ENCODE data around the gene MGAT5. TPM values are rescaled to one million over a fixed set of nuclear protein-coding genes. Genes with fewer than 3 reads are reported as not detected.
A peak's percentile ranks its signal among the peaks of the same experiment; 100 is the strongest.

Gene MGAT5
- total and polyA plus RNA-seq, 4 donors, result 6.1 to 49.7 (median 22.1) TPM

- H3K27ac ChIP-seq (ENCODE audit: low read depth in 1 of 2, low read length in 2 of 2), result no peak overlapping the region
- no peaks in the 10 kb centered on the region for H3K4me1 ChIP-seq (ENCODE audit: control insufficient read depth in 1 of 2, insufficient read depth in 2 of 2, low read length in 2 of 2)
- ATAC-seq (ENCODE audit: low FRiP score) (peak; percentile 70), DNase-seq (no peak)
- H3K9me3 ChIP-seq (ENCODE audit: control insufficient read depth, low read length), result no peaks in the 10 kb centered on the region
- H3K27me3 ChIP-seq (ENCODE audit: control insufficient read depth in 1 of 2, insufficient read depth in 2 of 2, low read length in 1 of 2), result no peaks in the 10 kb centered on the region
- no peaks in the 10 kb centered on the region for H3K36me3 ChIP-seq (ENCODE audit: control insufficient read depth in 1 of 2, insufficient read depth in 2 of 2, low read length in 1 of 2)
- WGBS, 2 donors, result 3 to 4% methylated on average over 3 of the region's 3 CpGs
- intact Hi-C loops (cut with DNase I), result no loop called here
- no peak overlapping the region for H3K4me3 ChIP-seq (ENCODE audit: low read length in 2 of 2)
Measured at GRCh38 chr2:134393075-134393461, 139.2 kb downstream of the MGAT5 start.

DNA sequence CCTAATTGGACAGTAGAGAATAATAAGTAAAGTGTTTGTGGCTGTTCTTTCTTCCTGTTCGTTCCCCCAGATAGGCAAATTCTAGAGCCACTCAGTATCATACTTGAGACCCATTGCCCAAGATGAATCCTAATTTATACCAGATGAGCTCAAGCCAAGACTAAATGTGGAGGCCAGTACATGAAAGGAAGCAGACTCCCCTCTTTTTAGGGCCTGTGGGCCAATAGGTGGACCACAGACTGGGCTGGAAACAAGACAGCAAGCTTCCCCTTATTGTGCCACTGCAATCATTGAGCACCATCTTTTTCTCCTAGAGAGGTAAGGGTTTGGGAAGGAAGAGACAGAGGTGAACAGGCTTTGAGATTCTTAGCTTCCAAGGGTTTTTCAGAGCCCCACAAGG, 141.9 kb downstream of the MGAT5 start:
- WGBS, 2 donors, result 96 to 97% methylated on average over 1 of the region's 1 CpG
- no peak for ATAC-seq (ENCODE audit: low FRiP score)

GRCh38 chr2:134396493-134396892, 142.6 kb downstream of the MGAT5 start:
- Histone ChIP-seq H3K27me3 (ENCODE audit: control insufficient read depth in 1 of 2, insufficient read depth in 2 of 2, low read length in 1 of 2) (no peaks in the 10 kb centered on the region), H3K36me3 (ENCODE audit: control insufficient read depth in 1 of 2, insufficient read depth in 2 of 2, low read length in 1 of 2) (no peaks in the 10 kb centered on the region), H3K27ac (ENCODE audit: low read depth in 1 of 2, low read length in 2 of 2) (no peak overlapping the region), H3K9me3 (ENCODE audit: control insufficient read depth, low read length) (no peaks in the 10 kb centered on the region), H3K4me3 (ENCODE audit: low read length in 2 of 2) (no peak overlapping the region), H3K4me1 (ENCODE audit: control insufficient read depth in 1 of 2, insufficient read depth in 2 of 2, low read length in 2 of 2) (peaks cover under 1 to 6% of the 10 kb centered on the region in 2 donors)
- DNase-seq, result no peak
- WGBS, 2 donors, result 85 to 88% methylated on average over 6 of the region's 6 CpGs
- intact Hi-C loops (cut with DNase I), result no loop called here
- ATAC-seq (ENCODE audit: low FRiP score), result no peak

More for the DNA sequence above, 141.9 kb downstream of the MGAT5 start:
- intact Hi-C loops (cut with DNase I), result no loop called here
- Histone ChIP-seq H3K9me3 (ENCODE audit: control insufficient read depth, low read length) (no peaks in the 10 kb centered on the region), H3K27me3 (ENCODE audit: control insufficient read depth in 1 of 2, insufficient read depth in 2 of 2, low read length in 1 of 2) (no peaks in the 10 kb centered on the region), H3K27ac (ENCODE audit: low read depth in 1 of 2, low read length in 2 of 2) (no peak overlapping the region), H3K4me3 (ENCODE audit: low read length in 2 of 2) (no peak overlapping the region), H3K36me3 (ENCODE audit: control insufficient read depth in 1 of 2, insufficient read depth in 2 of 2, low read length in 1 of 2) (no peaks in the 10 kb centered on the region), H3K4me1 (ENCODE audit: control insufficient read depth in 1 of 2, insufficient read depth in 2 of 2, low read length in 2 of 2) (peaks cover 0 to under 1% of the 10 kb centered on the region in 2 donors)
- DNase-seq, result no peak

GRCh38 chr2:134397146-134397896, 143.4 kb downstream of the MGAT5 start:
- H3K4me3 ChIP-seq (ENCODE audit: low read length in 2 of 2), result no peak overlapping the region
- DNase-seq, result no peak
- H3K9me3 ChIP-seq (ENCODE audit: control insufficient read depth, low read length), result no peaks in the 10 kb centered on the region
- no peak for ATAC-seq (ENCODE audit: low FRiP score)
- no peak overlapping the region for H3K27ac ChIP-seq (ENCODE audit: low read depth in 1 of 2, low read length in 2 of 2)
- H3K27me3 ChIP-seq (ENCODE audit: control insufficient read depth in 1 of 2, insufficient read depth in 2 of 2, low read length in 1 of 2), result no peaks in the 10 kb centered on the region
- no peaks in the 10 kb centered on the region for H3K36me3 ChIP-seq (ENCODE audit: control insufficient read depth in 1 of 2, insufficient read depth in 2 of 2, low read length in 1 of 2)
- intact Hi-C loops (cut with DNase I), result no loop called here
- peaks cover 2 to 6% of the 10 kb centered on the region in 2 donors for H3K4me1 ChIP-seq (ENCODE audit: control insufficient read depth in 1 of 2, insufficient read depth in 2 of 2, low read length in 2 of 2)
- 97 to 99% methylated on average over 7 of the region's 7 CpGs for WGBS, 2 donors

- Histone ChIP-seq H3K36me3 (ENCODE audit: control insufficient read depth in 1 of 2, insufficient read depth in 2 of 2, low read length in 1 of 2) (peaks cover 0 to under 1% of the 10 kb centered on the region in 2 donors), H3K27me3 (ENCODE audit: control insufficient read depth in 1 of 2, insufficient read depth in 2 of 2, low read length in 1 of 2) (no peaks in the 10 kb centered on the region), H3K27ac (ENCODE audit: low read depth in 1 of 2, low read length in 2 of 2) (no peak overlapping the region), H3K9me3 (ENCODE audit: control insufficient read depth, low read length) (no peaks in the 10 kb centered on the region), H3K4me1 (ENCODE audit: control insufficient read depth in 1 of 2, insufficient read depth in 2 of 2, low read length in 2 of 2) (peaks cover 2 to 6% of the 10 kb centered on the region in 2 donors), H3K4me3 (ENCODE audit: low read length in 2 of 2) (no peak overlapping the region)
- ATAC-seq (ENCODE audit: low FRiP score) (no peak), DNase-seq (no peak)
- intact Hi-C loops (cut with DNase I), result no loop called here
- 93 to 96% methylated on average over 6 of the region's 6 CpGs for WGBS, 2 donors
Measured at GRCh38 chr2:134398300-134398699, 144.4 kb downstream of the MGAT5 start.

GRCh38 chr2:134399096-134399495, 145.2 kb downstream of the MGAT5 start:
- ATAC-seq (ENCODE audit: low FRiP score) (no peak), DNase-seq (no peak)
- no peaks in the 10 kb centered on the region for H3K9me3 ChIP-seq (ENCODE audit: control insufficient read depth, low read length)
- 98% methylated on average over 2 of the region's 2 CpGs for WGBS, 2 donors
- H3K27me3 ChIP-seq (ENCODE audit: control insufficient read depth in 1 of 2, insufficient read depth in 2 of 2, low read length in 1 of 2), result no peaks in the 10 kb centered on the region
- peaks cover 0 to 2% of the 10 kb centered on the region in 2 donors for H3K36me3 ChIP-seq (ENCODE audit: control insufficient read depth in 1 of 2, insufficient read depth in 2 of 2, low read length in 1 of 2)
- intact Hi-C loops (cut with DNase I), result no loop called here
- no peak overlapping the region for H3K27ac ChIP-seq (ENCODE audit: low read depth in 1 of 2, low read length in 2 of 2)
- H3K4me3 ChIP-seq (ENCODE audit: low read length in 2 of 2), result no peak overlapping the region
- H3K4me1 ChIP-seq (ENCODE audit: control insufficient read depth in 1 of 2, insufficient read depth in 2 of 2, low read length in 2 of 2), result peaks cover 2 to 6% of the 10 kb centered on the region in 2 donors

DNA sequence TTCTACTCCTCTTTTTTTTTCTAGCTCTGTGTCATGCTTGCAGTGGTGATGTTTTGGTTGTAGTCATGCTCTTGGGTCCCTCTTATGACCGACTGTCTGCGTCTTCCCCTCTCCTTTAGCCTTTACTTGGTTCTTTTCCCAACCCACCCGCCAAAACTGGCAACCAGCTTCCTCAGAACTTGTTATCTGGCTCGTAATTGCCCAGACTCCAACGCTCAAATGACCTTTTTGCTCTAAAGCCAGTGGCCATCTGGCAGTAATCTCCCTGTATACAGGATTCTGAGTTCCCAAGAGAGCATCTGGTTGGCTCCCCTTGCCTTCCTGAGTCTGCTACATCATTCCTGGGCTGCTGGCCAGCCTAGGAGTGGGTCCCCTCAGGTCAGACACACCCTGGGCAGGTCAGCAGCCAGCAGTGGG, 147.2 kb downstream of the MGAT5 start:
- Histone ChIP-seq H3K36me3 (ENCODE audit: control insufficient read depth in 1 of 2, insufficient read depth in 2 of 2, low read length in 1 of 2) (peaks cover 0 to 2% of the 10 kb centered on the region in 2 donors), H3K4me3 (ENCODE audit: low read length in 2 of 2) (no peak overlapping the region), H3K9me3 (ENCODE audit: control insufficient read depth, low read length) (no peaks in the 10 kb centered on the region), H3K27ac (ENCODE audit: low read depth in 1 of 2, low read length in 2 of 2) (peak overlapping the region; percentile 50 to 69), H3K27me3 (ENCODE audit: control insufficient read depth in 1 of 2, insufficient read depth in 2 of 2, low read length in 1 of 2) (no peaks in the 10 kb centered on the region), H3K4me1 (ENCODE audit: control insufficient read depth in 1 of 2, insufficient read depth in 2 of 2, low read length in 2 of 2) (peaks cover 2 to 6% of the 10 kb centered on the region in 2 donors)
- DNase-seq (peak; percentile 78 to 82), ATAC-seq (ENCODE audit: low FRiP score) (peak; percentile 68)
- WGBS, 2 donors, result 1 to 8% methylated on average over 5 of the region's 5 CpGs
- intact Hi-C loops (cut with DNase I), result no loop called here

DNA sequence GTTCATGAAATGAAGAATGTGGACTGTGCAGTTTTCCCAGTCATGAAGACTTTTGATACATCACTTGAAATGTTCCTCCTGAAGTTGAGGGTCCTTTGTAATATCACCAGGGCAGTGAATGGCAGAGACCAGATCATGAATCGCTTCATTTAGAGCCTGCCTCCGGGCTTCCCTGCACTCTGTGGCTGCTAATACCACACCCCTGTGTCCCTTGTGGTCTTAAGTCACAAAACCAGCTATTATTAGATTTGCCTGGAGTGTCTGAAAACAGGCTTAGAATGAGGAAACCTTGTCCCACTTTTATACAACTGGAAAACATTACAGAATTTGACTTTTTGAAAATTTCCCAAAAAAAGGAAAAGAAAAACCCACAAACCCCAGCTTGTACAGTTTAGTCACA, 147.9 kb downstream of the MGAT5 start:
- Histone ChIP-seq H3K27me3 (ENCODE audit: control insufficient read depth in 1 of 2, insufficient read depth in 2 of 2, low read length in 1 of 2) (no peaks in the 10 kb centered on the region), H3K4me3 (ENCODE audit: low read length in 2 of 2) (no peak overlapping the region), H3K27ac (ENCODE audit: low read depth in 1 of 2, low read length in 2 of 2) (peak overlapping the region; percentile 46 to 69), H3K4me1 (ENCODE audit: control insufficient read depth in 1 of 2, insufficient read depth in 2 of 2, low read length in 2 of 2) (peaks cover 2 to 6% of the 10 kb centered on the region in 2 donors), H3K9me3 (ENCODE audit: control insufficient read depth, low read length) (no peaks in the 10 kb centered on the region), H3K36me3 (ENCODE audit: control insufficient read depth in 1 of 2, insufficient read depth in 2 of 2, low read length in 1 of 2) (peaks cover 0 to 2% of the 10 kb centered on the region in 2 donors)
- intact Hi-C loops (cut with DNase I), result no loop called here
- no peak for DNase-seq
- 0 to 4% methylated on average over 2 of the region's 2 CpGs for WGBS, 2 donors
- ATAC-seq (ENCODE audit: low FRiP score), result peak; percentile 77

DNA sequence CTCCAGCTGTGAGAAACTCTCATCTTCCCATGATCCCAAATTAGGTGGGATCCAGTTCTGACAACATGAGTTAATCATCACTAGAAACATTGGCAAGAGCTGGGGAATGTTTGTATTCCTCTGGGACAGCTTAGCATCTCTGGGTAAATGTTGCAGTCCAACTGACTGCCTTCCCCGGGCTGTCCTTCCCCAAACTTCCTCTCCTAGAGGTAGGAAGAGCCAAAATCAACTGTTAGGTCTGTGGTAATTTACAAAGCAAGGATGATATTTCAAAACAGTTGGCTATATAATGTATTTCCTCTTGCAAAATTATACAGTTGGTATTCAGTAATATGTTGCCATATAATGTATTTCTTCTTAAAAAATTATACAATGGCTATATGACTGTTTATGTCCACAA, 148.5 kb downstream of the MGAT5 start:
- peak; percentile 81 for ATAC-seq (ENCODE audit: low FRiP score)
- intact Hi-C loops (cut with DNase I), result no loop called here
- Histone ChIP-seq H3K36me3 (ENCODE audit: control insufficient read depth in 1 of 2, insufficient read depth in 2 of 2, low read length in 1 of 2) (peaks cover 0 to 4% of the 10 kb centered on the region in 2 donors), H3K9me3 (ENCODE audit: control insufficient read depth, low read length) (no peaks in the 10 kb centered on the region), H3K27ac (ENCODE audit: low read depth in 1 of 2, low read length in 2 of 2) (peak overlapping the region in 1 of 2 donors; percentile 58), H3K4me3 (ENCODE audit: low read length in 2 of 2) (no peak overlapping the region), H3K4me1 (ENCODE audit: control insufficient read depth in 1 of 2, insufficient read depth in 2 of 2, low read length in 2 of 2) (peaks cover 2 to 6% of the 10 kb centered on the region in 2 donors), H3K27me3 (ENCODE audit: control insufficient read depth in 1 of 2, insufficient read depth in 2 of 2, low read length in 1 of 2) (no peaks in the 10 kb centered on the region)
- 0 to 2% methylated on average over 1 of the region's 1 CpG for WGBS, 2 donors
- peak in 1 of 2 donors; percentile 52 for DNase-seq
